H1 (cell line): ENCODE data around the gene CENPF. TPM values are rescaled to one million over a fixed set of nuclear protein-coding genes. Genes with fewer than 3 reads are reported as not detected.

Experiments used
- CTCF ChIA-PET: fragments of 300-600 bp; sonication (Branson Sonifier 250); formaldehyde crosslinking; loops from one replicate; lab custom pipeline; 2021; ENCODE audit not compliant: partially characterized antibody; lab: Charles Lee
- POLR2A ChIA-PET: fragments of 300-600 bp; sonication (Branson Sonifier 250); formaldehyde crosslinking; loops from one replicate; lab custom pipeline; 2021; ENCODE audit warnings: inconsistent platforms; ENCODE audit not compliant: partially characterized antibody; lab: Charles Lee
- DNase-seq, 2 experiments: peaks; one replicate each; pipeline versions ENCODE4 v3.0.0 to v3.0.0-alpha.2; 2010 to 2022; ENCODE audit warnings: low spot score in 2 of 2, low read depth in 1 of 2, mixed read lengths in 1 of 2
- FAIRE-seq: peaks from 2 replicates; lab custom pipeline; 2011; peaks lifted over from hg19 to GRCh38; lab: Jason Lieb, UNC
- H2AFZ ChIP-seq: 2 replicates; pipeline ENCODE4 v1.8.1; 2012; ENCODE audit warnings: low read length, inconsistent platforms
- H2AK5ac ChIP-seq: 2 replicates; pipeline ENCODE4 v1.6.1; 2013; ENCODE audit warnings: low read depth, low read length
- H2BK120ac ChIP-seq: replicated peaks from 2 replicates; pipeline ENCODE3; 2013; ENCODE audit warnings: low read depth, low read length, inconsistent platforms
- H2BK12ac ChIP-seq: 2 replicates; pipeline ENCODE4 v1.6.1; 2013; ENCODE audit warnings: low read depth, low read length
- H2BK15ac ChIP-seq: 2 replicates; pipeline ENCODE4 v1.6.1; 2013; ENCODE audit warnings: low read length
- H2BK20ac ChIP-seq: 2 replicates; pipeline ENCODE4 v1.6.1; 2013; ENCODE audit warnings: low read length
- H2BK5ac ChIP-seq: 2 replicates; pipeline ENCODE4 v1.6.1; 2013; ENCODE audit warnings: low read depth, low read length
- H3K14ac ChIP-seq: 2 replicates; pipeline ENCODE4 v1.6.1; 2013; ENCODE audit warnings: inconsistent platforms; ENCODE audit not compliant: insufficient read length
- H3K18ac ChIP-seq: 2 replicates; pipeline ENCODE4 v1.6.1; 2013; ENCODE audit warnings: low read length; ENCODE audit errors: extremely low read depth
- H3K23ac ChIP-seq: 2 replicates; pipeline ENCODE4 v1.6.1; 2013; ENCODE audit warnings: inconsistent platforms; ENCODE audit not compliant: insufficient read length
- H3K23me2 ChIP-seq: 2 replicates; pipeline ENCODE4 v1.6.1; 2013; ENCODE audit warnings: low read depth, low read length
- H3K27ac ChIP-seq: 2 replicates; pipeline ENCODE4 v1.6.1; 2011; ENCODE audit warnings: low read depth, low read length, inconsistent platforms
- H3K27me3 ChIP-seq, 4 experiments: replicated peaks in 1 of 4; 1 replicate in 1 of 4; 2 replicates in 3 of 4; pipeline versions ENCODE4 v1.6.1 to v1.8.1; 2011 to 2013; ENCODE audit warnings: low read length in 3 of 4, mild to moderate bottlenecking in 3 of 4, inconsistent platforms in 2 of 4, mixed read lengths in 2 of 4, moderate library complexity in 1 of 4; ENCODE audit not compliant: control insufficient read depth in 3 of 4, insufficient read depth in 3 of 4; ENCODE audit errors: extremely low read depth in 1 of 4
- H3K36me3 ChIP-seq, 4 experiments: 2 replicates each; pipeline versions ENCODE4 v1.6.1 to v1.8.1; 2011 to 2013; ENCODE audit warnings: mild to moderate bottlenecking in 4 of 4, low read length in 3 of 4, moderate library complexity in 2 of 4, control low read depth in 1 of 4, inconsistent platforms in 1 of 4; ENCODE audit not compliant: insufficient read depth in 4 of 4, control insufficient read depth in 2 of 4
- H3K4ac ChIP-seq: replicated peaks from 2 replicates; pipeline ENCODE3; 2013; ENCODE audit warnings: low read length, low read depth, mixed read lengths, inconsistent platforms; ENCODE audit not compliant: insufficient read length
- H3K4me1 ChIP-seq, 4 experiments: replicated peaks in 1 of 4; 1 replicate in 1 of 4; 2 replicates in 3 of 4; pipeline versions ENCODE4 v1.6.1 to v1.8.1; 2011 to 2013; ENCODE audit warnings: low read length in 3 of 4, inconsistent platforms in 2 of 4, mixed read lengths in 1 of 4; ENCODE audit not compliant: insufficient read depth in 4 of 4, control insufficient read depth in 3 of 4
- H3K4me2 ChIP-seq, 2 experiments: 2 replicates each; pipeline versions ENCODE4 v1.6.1 to v1.8.1; 2011 to 2013; ENCODE audit warnings: low read depth in 2 of 2, low read length in 2 of 2, control low read depth in 1 of 2, inconsistent platforms in 1 of 2, mild to moderate bottlenecking in 1 of 2; ENCODE audit not compliant: insufficient read depth in 1 of 2
- H3K4me3 ChIP-seq, 4 experiments: fragments of 200-600, 300-600 bp in 1 of 4; sonication (generic), shearing (Covaris generic), sonication (Bioruptor Twin) in 1 of 4; 2 replicates each; pipeline versions ENCODE4 v1.5.1 to v1.8.1; 2011 to 2016; ENCODE audit warnings: low read length in 4 of 4, low read depth in 3 of 4, control low read depth in 2 of 4, inconsistent platforms in 2 of 4, mild to moderate bottlenecking in 2 of 4, mixed read lengths in 1 of 4, moderate library complexity in 1 of 4; ENCODE audit not compliant: insufficient read depth in 2 of 4; ENCODE audit errors: extremely low read depth in 1 of 4
- H3K56ac ChIP-seq: replicated peaks from 2 replicates; pipeline ENCODE3; 2013; ENCODE audit warnings: low read depth, mild to moderate bottlenecking, mixed read lengths, low read length, inconsistent platforms; ENCODE audit not compliant: insufficient read length
- H3K79me1 ChIP-seq: 2 replicates; pipeline ENCODE4 v1.6.1; 2013; ENCODE audit warnings: low read depth, low read length, control low read depth
- H3K79me2 ChIP-seq, 2 experiments: 2 replicates each; pipeline versions ENCODE4 v1.6.1 to v1.8.1; 2012 to 2013; ENCODE audit warnings: low read length in 2 of 2, mild to moderate bottlenecking in 2 of 2, inconsistent platforms in 1 of 2; ENCODE audit not compliant: insufficient read depth in 2 of 2, control insufficient read depth in 1 of 2
- H3K9ac ChIP-seq, 4 experiments: replicated peaks in 1 of 4; 1 replicate in 1 of 4; 2 replicates in 3 of 4; pipeline versions ENCODE4 v1.6.1 to v1.8.1; 2011 to 2013; ENCODE audit warnings: low read depth in 3 of 4, low read length in 3 of 4, control low read depth in 2 of 4, mild to moderate bottlenecking in 2 of 4, moderate library complexity in 2 of 4, inconsistent platforms in 1 of 4; ENCODE audit errors: extremely low read depth in 1 of 4
- H3K9me3 ChIP-seq, 2 experiments: 2 replicates each; pipeline versions ENCODE4 v1.6.1 to v1.8.1; 2012 to 2013; ENCODE audit warnings: mild to moderate bottlenecking in 2 of 2, moderate library complexity in 2 of 2, control low read depth in 1 of 2, inconsistent platforms in 1 of 2, low read depth in 1 of 2, low read length in 1 of 2, mixed read lengths in 1 of 2; ENCODE audit not compliant: insufficient read depth in 2 of 2
- H4K20me1 ChIP-seq, 2 experiments: replicated peaks in 1 of 2; 2 replicates each; pipeline versions ENCODE3 to v1.8.1; 2011 to 2013; ENCODE audit warnings: inconsistent platforms in 2 of 2, low read length in 2 of 2, mild to moderate bottlenecking in 1 of 2; ENCODE audit not compliant: insufficient read depth in 2 of 2, control insufficient read depth in 1 of 2
- H4K5ac ChIP-seq: 2 replicates; pipeline ENCODE4 v1.6.1; 2013; ENCODE audit warnings: low read length, low read depth, mixed read lengths, inconsistent platforms; ENCODE audit not compliant: insufficient read length
- H4K8ac ChIP-seq: 2 replicates; pipeline ENCODE4 v1.8.0; 2013; ENCODE audit warnings: mild to moderate bottlenecking, moderate library complexity, low read length, inconsistent platforms; ENCODE audit not compliant: insufficient read depth; ENCODE audit errors: extremely low read depth
- H4K91ac ChIP-seq: replicated peaks from 2 replicates; pipeline ENCODE3; 2013; ENCODE audit warnings: low read length, mixed read lengths, inconsistent platforms; ENCODE audit not compliant: insufficient read length
- CHD2 ChIP-seq: IDR thresholded peaks from 2 replicates; pipeline ENCODE4 v1.6.1; 2012; ENCODE audit warnings: low read length, improper control_type of control experiment
- GTF2F1 ChIP-seq: IDR thresholded peaks from 2 replicates; pipeline ENCODE4 v1.6.1; 2012; ENCODE audit warnings: low read depth, low read length, improper control_type of control experiment, borderline replicate concordance
- JUN ChIP-seq: IDR thresholded peaks from 2 replicates; pipeline ENCODE4 v1.6.1; 2011; ENCODE audit warnings: low read depth, mild to moderate bottlenecking, improper control_type of control experiment, low read length
- NRF1 ChIP-seq: IDR thresholded peaks from 2 replicates; pipeline ENCODE4 v1.6.1; 2011; ENCODE audit warnings: mild to moderate bottlenecking, low read depth, low read length, improper control_type of control experiment
- WGBS, 2 experiments: shearing (Covaris generic) in 1 of 2; methylation state at CpG; one replicate each; pipeline versions ENCODE4 v1.1.6 to v1.1.7; 2013 to 2015; ENCODE audit warnings: low lambda C conversion rate in 2 of 2, mixed read lengths in 2 of 2, inconsistent platforms in 1 of 2, low coverage in 1 of 2, missing lambda C conversion rate in 1 of 2; ENCODE audit not compliant: insufficient replicate concordance in 2 of 2, insufficient coverage in 1 of 2, insufficient read length in 1 of 2; ENCODE audit errors: extremely low coverage in 1 of 2, missing lambda C conversion rate in 1 of 2; 5-methylcytosine and 5-hydroxymethylcytosine counted together
- polyA plus RNA-seq, 7 experiments: library from polyadenylated mRNA; depleted of rRNA in 3 of 7; stranded (reverse) in 5 of 7; unstranded in 2 of 7; fragments of >200 nt in 5 of 7; fragments of 200-250 nt in 2 of 7; gene quantifications; 1 replicate in 5 of 7; 2 replicates in 1 of 7; 4 replicates in 1 of 7; pipeline versions ENCODE4 v1.2.1 to v1.2.3, GENCODE V29; 2011 to 2013; ENCODE audit warnings: missing spikeins in 2 of 7, mixed read lengths in 2 of 7
- total RNA-seq: library from RNA; stranded (reverse); fragmentation: NEBNext Ultra II Directional; extraction: Animal tissue kit (Norgen Biotek cat#: 25700); gene quantifications from 2 replicates; pipeline ENCODE4 v1.2.1, GENCODE V29; 2021

CENPF gene
- total and polyA plus RNA-seq, 2 of the 8 experiments (the other 6 are each of a cell fraction or from before 2014, with no cell fraction given), result 13.7 to 170 TPM

GRCh38 chr1:214698559-214698958 is 95.6 kb downstream of the CENPF start:
- Histone ChIP-seq H3K18ac (no peak overlapping the region), H2AFZ (no peak overlapping the region), H4K91ac (no peak overlapping the region), H2BK5ac (no peak overlapping the region), H3K27me3 (no peaks in the 10 kb centered on the region), H3K4me2 (no peak overlapping the region), H4K5ac (no peak overlapping the region), H2BK120ac (no peak overlapping the region), H3K79me2 (no peaks in the 10 kb centered on the region), H3K14ac (no peak overlapping the region), H3K27ac (no peak overlapping the region), H3K56ac (no peak overlapping the region), H2AK5ac (no peak overlapping the region), H3K9ac (no peak overlapping the region), H3K79me1 (no peaks in the 10 kb centered on the region), H4K20me1 (no peaks in the 10 kb centered on the region), H2BK20ac (no peak overlapping the region), H3K9me3 (no peaks in the 10 kb centered on the region), H3K4me1 (no peaks in the 10 kb centered on the region), H3K4me3 (no peak overlapping the region), H3K36me3 (no peaks in the 10 kb centered on the region), H4K8ac (no peak overlapping the region), H2BK15ac (no peak overlapping the region), H3K23ac (no peak overlapping the region), H2BK12ac (no peak overlapping the region), H3K23me2 (no peaks in the 10 kb centered on the region), H3K4ac (no peak overlapping the region)
- 80% methylated on average over 1 of the region's 1 CpG; no CpG with 5 or more reads in 1 of the 2 experiments for WGBS, 2 experiments
- ChIA-PET POLR2A (no interaction called here), CTCF (interaction anchor here (0.7 kb wide), 1 partner anchor 1268 kb away, joined by 3 read pairs; no protein-coding TSS in a partner anchor)
- no peak for DNase-seq
- no peak for FAIRE-seq
- TF ChIP-seq JUN, result no peak
- no peak for TF ChIP-seq NRF1
- TF ChIP-seq CHD2, result no peak
- TF ChIP-seq GTF2F1, result no peak
